Smooth muscle cell (in vitro differentiated cells): ENCODE data around the gene GRIN1. TPM values are rescaled to one million over a fixed set of nuclear protein-coding genes. Genes with fewer than 3 reads are reported as not detected.

Experiments
- DNase-seq: peaks from one replicate; lab custom pipeline; 2025; ENCODE audit not compliant: unreplicated experiment; lab: John Stamatoyannopoulos, UW
- H2AFZ ChIP-seq: fragments of 200-600 bp; sonication (generic); 2 replicates; pipeline ENCODE4 v1.6.0; 2016; ENCODE audit warnings: antibody characterized with exemption, low read depth, mild to moderate bottlenecking
- H3F3A ChIP-seq: fragments of 200-600 bp; sonication (generic); 2 replicates; pipeline ENCODE4 v1.6.0; 2017; ENCODE audit warnings: antibody characterized with exemption, low read depth
- H3K27ac ChIP-seq: fragments of 200-600 bp; sonication (generic); 2 replicates; pipeline ENCODE4 v1.5.1; 2016; ENCODE audit warnings: low read depth, mild to moderate bottlenecking
- H3K27me3 ChIP-seq: fragments of 200-600 bp; sonication (generic); 2 replicates; pipeline ENCODE4 v1.6.1; 2016; ENCODE audit warnings: low read depth, mild to moderate bottlenecking
- H3K36me3 ChIP-seq: fragments of 200-600 bp; sonication (generic); 2 replicates; pipeline ENCODE4 v1.5.1; 2016; ENCODE audit warnings: low read depth
- H3K4me1 ChIP-seq: fragments of 200-600 bp; sonication (generic); 2 replicates; pipeline ENCODE4 v1.5.1; 2016; ENCODE audit warnings: low read depth
- H3K4me2 ChIP-seq: fragments of 200-600 bp; sonication (generic); 2 replicates; pipeline ENCODE4 v1.6.0; 2016; ENCODE audit warnings: mild to moderate bottlenecking
- H3K4me3 ChIP-seq: fragments of 200-600 bp; sonication (generic); 2 replicates; pipeline ENCODE4 v1.5.1; 2016; ENCODE audit warnings: mild to moderate bottlenecking
- H3K79me2 ChIP-seq: fragments of 200-600 bp; sonication (generic); 2 replicates; pipeline ENCODE4 v1.6.0; 2016; ENCODE audit warnings: low read depth, mild to moderate bottlenecking
- H3K9ac ChIP-seq: fragments of 200-600 bp; sonication (generic); 2 replicates; pipeline ENCODE4 v1.6.0; 2016; ENCODE audit warnings: low read depth
- H3K9me3 ChIP-seq: fragments of 200-600 bp; sonication (generic); replicated peaks from 2 replicates; pipeline ENCODE4 v1.5.1; 2016; ENCODE audit warnings: low read depth
- H4K20me1 ChIP-seq: fragments of 200-600 bp; sonication (generic); 2 replicates; pipeline ENCODE4 v1.6.0; 2016; ENCODE audit warnings: low read depth
- CTCF ChIP-seq: fragments of 200-600 bp; sonication (generic); IDR thresholded peaks from 2 replicates; pipeline ENCODE4 v1.5.1; 2017; ENCODE audit warnings: borderline replicate concordance, mild to moderate bottlenecking, antibody characterized with exemption; ENCODE audit not compliant: insufficient read depth, poor library complexity, severe bottlenecking
- WGBS: methylation state at CpG from one replicate; pipeline ENCODE4 v1.1.7; 2016; ENCODE audit warnings: low lambda C conversion rate; 5-methylcytosine and 5-hydroxymethylcytosine counted together
- polyA plus RNA-seq: library from polyadenylated mRNA; unstranded; fragments of >200 nt; fragmentation: Nextera tagmentation; extraction: Ambion mirVana; gene quantifications from 2 replicates; pipeline ENCODE4 v1.2.1, GENCODE V29; 2016
- total RNA-seq: library from RNA; depleted of rRNA; stranded (reverse); fragments of >200 nt; gene quantifications from 2 replicates; pipeline ENCODE4 v1.2.3, GENCODE V29; 2014

GRIN1 gene
- total and polyA plus RNA-seq, 2 experiments from 2014 or later: not detected

GRCh38 chr9:137111788-137112563 lies 27.0 kb upstream of the GRIN1 start:
- Histone ChIP-seq H3K9ac (no peak overlapping the region), H4K20me1 (no peaks in the 10 kb centered on the region), H3K4me1 (peaks cover 3% of the 10 kb centered on the region), H3K27me3 (no peaks in the 10 kb centered on the region), H3K27ac (no peak overlapping the region), H3K9me3 (no peaks in the 10 kb centered on the region), H3K36me3 (no peaks in the 10 kb centered on the region), H3K4me3 (no peak overlapping the region), H3K4me2 (no peak overlapping the region), H3F3A (no peaks in the 10 kb centered on the region), H3K79me2 (no peaks in the 10 kb centered on the region), H2AFZ (no peak overlapping the region)
- DNase-seq: no peak
- no peak for TF ChIP-seq CTCF
- 94% methylated on average over 28 of the region's 35 CpGs for WGBS

GRCh38 chr9:137112564-137113384 lies 26.2 kb upstream of the GRIN1 start:
- Histone ChIP-seq H3K9ac (no peak overlapping the region), H3K9me3 (no peaks in the 10 kb centered on the region), H3K4me3 (no peak overlapping the region), H4K20me1 (no peaks in the 10 kb centered on the region), H2AFZ (no peak overlapping the region), H3F3A (no peaks in the 10 kb centered on the region), H3K27ac (no peak overlapping the region), H3K27me3 (no peaks in the 10 kb centered on the region), H3K36me3 (no peaks in the 10 kb centered on the region), H3K79me2 (no peaks in the 10 kb centered on the region), H3K4me1 (peaks cover 3% of the 10 kb centered on the region), H3K4me2 (no peak overlapping the region)
- no peak for DNase-seq
- WGBS: 95% methylated on average over 39 of the region's 42 CpGs
- TF ChIP-seq CTCF: no peak

- Histone ChIP-seq H3K4me3 (no peak overlapping the region), H4K20me1 (no peaks in the 10 kb centered on the region), H3K9me3 (no peaks in the 10 kb centered on the region), H3K27ac (no peak overlapping the region), H3K36me3 (no peaks in the 10 kb centered on the region), H3K4me1 (peaks cover 3% of the 10 kb centered on the region), H3K4me2 (peak overlapping the region; percentile 48), H2AFZ (no peak overlapping the region), H3K79me2 (no peaks in the 10 kb centered on the region), H3K9ac (no peak overlapping the region), H3K27me3 (no peaks in the 10 kb centered on the region), H3F3A (no peaks in the 10 kb centered on the region)
- TF ChIP-seq CTCF: no peak
- 52% methylated on average over 27 of the region's 66 CpGs for WGBS
- no peak for DNase-seq
Measured at GRCh38 chr9:137113385-137114159, 25.4 kb upstream of the GRIN1 start.
